A549 (cell line): ENCODE measurements around the gene HP1BP3. TPM values are rescaled to one million over a fixed set of nuclear protein-coding genes. Genes with fewer than 3 reads are reported as not detected.

Experiments used
- BCL3 ChIP-seq: fragments of >200 bp; sonication (Bioruptor Twin); formaldehyde crosslinking; IDR thresholded peaks from 3 replicates; pipeline ENCODE4 v1.6.1; 2016
- CBX2 ChIP-seq: fragments of 200-600 bp; sonication (generic); IDR thresholded peaks from 2 replicates; pipeline ENCODE4 v1.6.1; 2016; ENCODE audit warnings: low read depth, mild to moderate bottlenecking, borderline replicate concordance
- CBX8 ChIP-seq: fragments of 200-600 bp; sonication (generic); IDR thresholded peaks from 2 replicates; pipeline ENCODE4 v1.6.1; 2016
- CEBPB ChIP-seq, 2 experiments: fragments of >200 bp in 1 of 2; sonication (Bioruptor Twin) in 1 of 2; formaldehyde crosslinking in 1 of 2; IDR thresholded peaks; 2 replicates each; pipeline ENCODE4 v1.6.1; 2012 to 2016
- CHD4 ChIP-seq: fragments of 200-600 bp; sonication (generic); IDR thresholded peaks from 2 replicates; pipeline ENCODE4 v1.6.1; 2016; ENCODE audit warnings: antibody characterized with exemption, mild to moderate bottlenecking, borderline replicate concordance
- EHF ChIP-seq: fragments of 250-450 bp; sonication (Bioruptor Pico); IDR thresholded peaks from 2 replicates; pipeline ENCODE4 v1.5.0; 2020; ENCODE audit warnings: mild to moderate bottlenecking
- ESRRA ChIP-seq: fragments of 150-350 bp; IDR thresholded peaks from 2 replicates; pipeline ENCODE4 v1.6.1; 2014; ENCODE audit warnings: mild to moderate bottlenecking, low read length, borderline replicate concordance
- FOSB ChIP-seq: fragments of 250-450 bp; sonication (Bioruptor Pico); IDR thresholded peaks from 2 replicates; pipeline ENCODE4 v1.5.0; 2020; ENCODE audit warnings: mild to moderate bottlenecking, moderate library complexity
- FOSL2 ChIP-seq, 2 experiments: fragments of 450-650 bp in 1 of 2; fragments of >200 bp in 1 of 2; sonication (Bioruptor Twin) in 1 of 2; formaldehyde crosslinking; IDR thresholded peaks; 2 replicates each; pipeline versions ENCODE4 v1.5.0 to v1.6.1; 2016 to 2020; ENCODE audit warnings: mild to moderate bottlenecking in 1 of 2, moderate library complexity in 1 of 2
- FOXS1 ChIP-seq: fragments of 250-450 bp; sonication (Bioruptor Pico); IDR thresholded peaks from 2 replicates; pipeline ENCODE4 v1.5.0; 2020; ENCODE audit warnings: mild to moderate bottlenecking, moderate library complexity
- GATA3 ChIP-seq: IDR thresholded peaks from 2 replicates; pipeline ENCODE4 v1.6.1; 2012; ENCODE audit warnings: borderline replicate concordance
- HDAC2 ChIP-seq: fragments of 200-600 bp; sonication (generic); IDR thresholded peaks from 2 replicates; pipeline ENCODE4 v1.6.1; 2016
- HES2 ChIP-seq: fragments of >200 bp; sonication (Bioruptor Twin); formaldehyde crosslinking; IDR thresholded peaks from 2 replicates; pipeline ENCODE4 v1.6.1; 2016
- HEYL ChIP-seq: fragments of 250-450 bp; sonication (Bioruptor Pico); IDR thresholded peaks from 2 replicates; pipeline ENCODE4 v1.8.0; 2021; ENCODE audit warnings: mild to moderate bottlenecking, moderate library complexity
- HOXB13 ChIP-seq: fragments of 250-450 bp; sonication (Bioruptor Pico); IDR thresholded peaks from 2 replicates; pipeline ENCODE4 v1.5.0; 2020; ENCODE audit warnings: low read depth, mild to moderate bottlenecking, moderate library complexity
- HOXB5 ChIP-seq: fragments of 250-450 bp; sonication (Bioruptor Pico); IDR thresholded peaks from 2 replicates; pipeline ENCODE4 v1.5.0; 2020; ENCODE audit warnings: mild to moderate bottlenecking, moderate library complexity
- JUN ChIP-seq, 2 experiments: fragments of >200 bp; sonication (Bioruptor Twin); formaldehyde crosslinking; IDR thresholded peaks; 2 replicates in 1 of 2; 3 replicates in 1 of 2; pipeline ENCODE4 v1.6.1; 2016 to 2017
- JUNB ChIP-seq: fragments of >200 bp; sonication (Bioruptor Twin); formaldehyde crosslinking; IDR thresholded peaks from 2 replicates; pipeline ENCODE4 v1.6.1; 2016
- MAFK ChIP-seq: fragments of 450-650 bp; IDR thresholded peaks from 2 replicates; pipeline ENCODE4 v1.6.1; 2014; ENCODE audit not compliant: partially characterized antibody
- MAX ChIP-seq: IDR thresholded peaks from 2 replicates; pipeline ENCODE4 v1.6.1; 2012
- MAZ ChIP-seq: fragments of 150-350 bp; IDR thresholded peaks from 2 replicates; pipeline ENCODE4 v1.6.1; 2014; ENCODE audit warnings: antibody characterized with exemption, low read depth, low read length, borderline replicate concordance
- NPAS2 ChIP-seq: fragments of 250-450 bp; sonication (Bioruptor Pico); IDR thresholded peaks from 2 replicates; pipeline ENCODE4 v1.8.0; 2022; ENCODE audit warnings: mild to moderate bottlenecking, moderate library complexity, borderline replicate concordance
- POLR2AphosphoS2 ChIP-seq: conservative IDR thresholded peaks from 2 replicates; pipeline ENCODE4 v1.6.1; 2012; ENCODE audit warnings: low read length, improper control_type of control experiment, inconsistent platforms
- RARB ChIP-seq: fragments of 250-450 bp; sonication (Bioruptor Pico); IDR thresholded peaks from 2 replicates; pipeline ENCODE4 v1.8.0; 2021; ENCODE audit warnings: mild to moderate bottlenecking, moderate library complexity
- RCOR1 ChIP-seq: fragments of 150-350 bp; IDR thresholded peaks from 2 replicates; pipeline ENCODE4 v1.6.1; 2014; ENCODE audit warnings: antibody characterized with exemption, low read length, low read depth
- REST ChIP-seq: fragments of 200-600 bp; sonication (generic); IDR thresholded peaks from 2 replicates; pipeline ENCODE4 v1.6.1; 2016; ENCODE audit warnings: antibody characterized with exemption, mild to moderate bottlenecking, moderate library complexity
- RFX5 ChIP-seq: fragments of 450-650 bp; IDR thresholded peaks from 2 replicates; pipeline ENCODE4 v1.7.1; 2014; ENCODE audit warnings: antibody characterized with exemption, mild to moderate bottlenecking, moderate library complexity
- RNF2 ChIP-seq: fragments of 200-600 bp; sonication (generic); IDR thresholded peaks from 2 replicates; pipeline ENCODE4 v1.6.1; 2016; ENCODE audit warnings: low read depth, mild to moderate bottlenecking, antibody characterized with exemption, moderate library complexity, borderline replicate concordance
- TFCP2L1 ChIP-seq: fragments of 250-450 bp; sonication (Bioruptor Pico); IDR thresholded peaks from 2 replicates; pipeline ENCODE4 v1.5.0; 2021; ENCODE audit warnings: mild to moderate bottlenecking
- TP53 ChIP-seq: fragments of 250-450 bp; sonication (Bioruptor Pico); IDR thresholded peaks from 2 replicates; pipeline ENCODE4 v1.5.0; 2021; ENCODE audit warnings: mild to moderate bottlenecking, moderate library complexity
- USF2 ChIP-seq: fragments of 450-650 bp; IDR thresholded peaks from 2 replicates; pipeline ENCODE4 v1.6.1; 2014; ENCODE audit warnings: antibody characterized with exemption
- ZC3H11A ChIP-seq: fragments of 450-650 bp; IDR thresholded peaks from 2 replicates; pipeline ENCODE4 v1.6.1; 2014; ENCODE audit warnings: antibody characterized with exemption, mild to moderate bottlenecking
- ZNF302 ChIP-seq: fragments of 250-450 bp; sonication (Bioruptor Pico); IDR thresholded peaks from 2 replicates; pipeline ENCODE4 v1.9.0; 2021; ENCODE audit warnings: inconsistent platforms, mild to moderate bottlenecking, moderate library complexity
- ZSCAN20 ChIP-seq: fragments of 250-450 bp; sonication (Bioruptor Pico); IDR thresholded peaks from 2 replicates; pipeline ENCODE4 v1.8.0; 2022; ENCODE audit warnings: mild to moderate bottlenecking, moderate library complexity
- polyA plus RNA-seq, 4 experiments: library from polyadenylated mRNA; depleted of rRNA in 3 of 4; stranded (reverse); fragments of >200 nt; fragmentation: RNase III in 1 of 4; extraction: RNeasy Plus Mini Kit Qiagen cat#74134 plus additional on column Dnase treatment in 1 of 4; gene quantifications; 2 replicates in 3 of 4; 3 replicates in 1 of 4; pipeline ENCODE4 v1.2.3, GENCODE V29; 2011 to 2017
- TF ChIP-seq, protein P1 (sequence below): fragments of 150-350 bp; IDR thresholded peaks from 2 replicates; pipeline ENCODE4 v1.6.1; 2014; ENCODE audit warnings: low read depth, mild to moderate bottlenecking, low read length
- TF ChIP-seq, protein P2 (sequence below): IDR thresholded peaks from 2 replicates; pipeline ENCODE4 v1.6.1; 2012; ENCODE audit warnings: low read depth, borderline replicate concordance

The HP1BP3 gene
- polyA plus RNA-seq, 2 of the 4 experiments (the other 2 are of a cell fraction), result 159 to 214 TPM

GRCh38 chr1:20732588-20733359 lies 54.3 kb downstream of the HP1BP3 start, which contains the start of gene SH2D5 (continued):
- TF ChIP-seq, protein P1, sequence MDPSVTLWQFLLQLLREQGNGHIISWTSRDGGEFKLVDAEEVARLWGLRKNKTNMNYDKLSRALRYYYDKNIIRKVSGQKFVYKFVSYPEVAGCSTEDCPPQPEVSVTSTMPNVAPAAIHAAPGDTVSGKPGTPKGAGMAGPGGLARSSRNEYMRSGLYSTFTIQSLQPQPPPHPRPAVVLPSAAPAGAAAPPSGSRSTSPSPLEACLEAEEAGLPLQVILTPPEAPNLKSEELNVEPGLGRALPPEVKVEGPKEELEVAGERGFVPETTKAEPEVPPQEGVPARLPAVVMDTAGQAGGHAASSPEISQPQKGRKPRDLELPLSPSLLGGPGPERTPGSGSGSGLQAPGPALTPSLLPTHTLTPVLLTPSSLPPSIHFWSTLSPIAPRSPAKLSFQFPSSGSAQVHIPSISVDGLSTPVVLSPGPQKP, result no peak
- TF ChIP-seq FOXS1 (CRISPR knock-in tag), result no peak
- no peak for TF ChIP-seq EHF (CRISPR knock-in tag)
- no peak for TF ChIP-seq RCOR1
- TF ChIP-seq NPAS2 (CRISPR knock-in tag), result no peak
- TF ChIP-seq CBX2, result no peak
- no peak for TF ChIP-seq REST
- no peak for TF ChIP-seq HES2
- no peak for TF ChIP-seq RARB
- no peak for TF ChIP-seq HDAC2
- 0 out of 2 replicates have a peak, but pooled peaks have one; percentile 59 for TF ChIP-seq FOSL2 (IDR thresholded peaks at IDR 0.05)
- peak; percentile 91 for TF ChIP-seq FOSL2 (CRISPR knock-in tag; IDR thresholded peaks at IDR 0.05)
- TF ChIP-seq ESRRA, result no peak
- no peak for TF ChIP-seq ZNF302 (CRISPR knock-in tag)
- TF ChIP-seq MAFK, result no peak
- no peak for TF ChIP-seq HEYL
- TF ChIP-seq TFCP2L1 (CRISPR knock-in tag), result no peak
- TF ChIP-seq GATA3, result peak; percentile 57; the same call in 1 of the 2 replicates
- TF ChIP-seq JUN (IDR thresholded peaks at IDR 0.05), result peak in 1 of 2 experiments; percentile 38; a peak in 1 of 5 replicates
- no peak for TF ChIP-seq HOXB5
- TF ChIP-seq TP53, result no peak
- peak; percentile 94 for TF ChIP-seq MAX
- peak; percentile 54 for TF ChIP-seq JUNB
- TF ChIP-seq, protein P2, sequence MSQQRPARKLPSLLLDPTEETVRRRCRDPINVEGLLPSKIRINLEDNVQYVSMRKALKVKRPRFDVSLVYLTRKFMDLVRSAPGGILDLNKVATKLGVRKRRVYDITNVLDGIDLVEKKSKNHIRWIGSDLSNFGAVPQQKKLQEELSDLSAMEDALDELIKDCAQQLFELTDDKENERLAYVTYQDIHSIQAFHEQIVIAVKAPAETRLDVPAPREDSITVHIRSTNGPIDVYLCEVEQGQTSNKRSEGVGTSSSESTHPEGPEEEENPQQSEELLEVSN, result peak; percentile 59; the same call in 1 of the 2 replicates
- no peak for TF ChIP-seq ZC3H11A
- 0 out of 2 replicates have a peak, but pooled peaks have one; percentile 58 for TF ChIP-seq FOSB (CRISPR knock-in tag)
- no peak for TF ChIP-seq CHD4
- TF ChIP-seq CBX8, result no peak
- TF ChIP-seq ZSCAN20 (CRISPR knock-in tag), result no peak
- no peak for TF ChIP-seq MAZ
- TF ChIP-seq BCL3, result no peak
- TF ChIP-seq POLR2AphosphoS2, result no peak
- no peak for TF ChIP-seq HOXB13 (CRISPR knock-in tag)
- no peak for TF ChIP-seq RFX5
- TF ChIP-seq USF2, result peak; percentile 67
- 0 out of 4 replicates have a peak, but pooled peaks of 1 of the 2 experiments have one; percentile 22 for TF ChIP-seq CEBPB (IDR thresholded peaks at IDR 0.05)
- TF ChIP-seq RNF2, result no peak
